H1 (cell line): ENCODE results near the gene NOVA1. TPM values are rescaled to one million over a fixed set of nuclear protein-coding genes. Genes with fewer than 3 reads are reported as not detected.

Experiments used
- CTCF ChIA-PET: fragments of 300-600 bp; sonication (Branson Sonifier 250); formaldehyde crosslinking; loops from one replicate; lab custom pipeline; 2021; ENCODE audit not compliant: partially characterized antibody; lab: Charles Lee
- POLR2A ChIA-PET: fragments of 300-600 bp; sonication (Branson Sonifier 250); formaldehyde crosslinking; loops from one replicate; lab custom pipeline; 2021; ENCODE audit warnings: inconsistent platforms; ENCODE audit not compliant: partially characterized antibody; lab: Charles Lee
- DNase-seq, 2 experiments: peaks; one replicate each; pipeline versions ENCODE4 v3.0.0 to v3.0.0-alpha.2; 2010 to 2022; ENCODE audit warnings: low spot score in 2 of 2, low read depth in 1 of 2, mixed read lengths in 1 of 2
- FAIRE-seq: peaks from 2 replicates; lab custom pipeline; 2011; peaks lifted over from hg19 to GRCh38; lab: Jason Lieb, UNC
- H2AFZ ChIP-seq: 2 replicates; pipeline ENCODE4 v1.8.1; 2012; ENCODE audit warnings: low read length, inconsistent platforms
- H2AK5ac ChIP-seq: 2 replicates; pipeline ENCODE4 v1.6.1; 2013; ENCODE audit warnings: low read depth, low read length
- H2BK120ac ChIP-seq: replicated peaks from 2 replicates; pipeline ENCODE3; 2013; ENCODE audit warnings: low read depth, low read length, inconsistent platforms
- H2BK12ac ChIP-seq: 2 replicates; pipeline ENCODE4 v1.6.1; 2013; ENCODE audit warnings: low read depth, low read length
- H2BK15ac ChIP-seq: 2 replicates; pipeline ENCODE4 v1.6.1; 2013; ENCODE audit warnings: low read length
- H2BK20ac ChIP-seq: 2 replicates; pipeline ENCODE4 v1.6.1; 2013; ENCODE audit warnings: low read length
- H2BK5ac ChIP-seq: 2 replicates; pipeline ENCODE4 v1.6.1; 2013; ENCODE audit warnings: low read depth, low read length
- H3K14ac ChIP-seq: 2 replicates; pipeline ENCODE4 v1.6.1; 2013; ENCODE audit warnings: inconsistent platforms; ENCODE audit not compliant: insufficient read length
- H3K18ac ChIP-seq: 2 replicates; pipeline ENCODE4 v1.6.1; 2013; ENCODE audit warnings: low read length; ENCODE audit errors: extremely low read depth
- H3K23ac ChIP-seq: 2 replicates; pipeline ENCODE4 v1.6.1; 2013; ENCODE audit warnings: inconsistent platforms; ENCODE audit not compliant: insufficient read length
- H3K23me2 ChIP-seq: 2 replicates; pipeline ENCODE4 v1.6.1; 2013; ENCODE audit warnings: low read depth, low read length
- H3K27ac ChIP-seq: 2 replicates; pipeline ENCODE4 v1.6.1; 2011; ENCODE audit warnings: low read depth, low read length, inconsistent platforms
- H3K27me3 ChIP-seq, 4 experiments: replicated peaks in 1 of 4; 1 replicate in 1 of 4; 2 replicates in 3 of 4; pipeline versions ENCODE4 v1.6.1 to v1.8.1; 2011 to 2013; ENCODE audit warnings: low read length in 3 of 4, mild to moderate bottlenecking in 3 of 4, inconsistent platforms in 2 of 4, mixed read lengths in 2 of 4, moderate library complexity in 1 of 4; ENCODE audit not compliant: control insufficient read depth in 3 of 4, insufficient read depth in 3 of 4; ENCODE audit errors: extremely low read depth in 1 of 4
- H3K36me3 ChIP-seq, 4 experiments: 2 replicates each; pipeline versions ENCODE4 v1.6.1 to v1.8.1; 2011 to 2013; ENCODE audit warnings: mild to moderate bottlenecking in 4 of 4, low read length in 3 of 4, moderate library complexity in 2 of 4, control low read depth in 1 of 4, inconsistent platforms in 1 of 4; ENCODE audit not compliant: insufficient read depth in 4 of 4, control insufficient read depth in 2 of 4
- H3K4ac ChIP-seq: replicated peaks from 2 replicates; pipeline ENCODE3; 2013; ENCODE audit warnings: low read length, low read depth, mixed read lengths, inconsistent platforms; ENCODE audit not compliant: insufficient read length
- H3K4me1 ChIP-seq, 4 experiments: replicated peaks in 1 of 4; 1 replicate in 1 of 4; 2 replicates in 3 of 4; pipeline versions ENCODE4 v1.6.1 to v1.8.1; 2011 to 2013; ENCODE audit warnings: low read length in 3 of 4, inconsistent platforms in 2 of 4, mixed read lengths in 1 of 4; ENCODE audit not compliant: insufficient read depth in 4 of 4, control insufficient read depth in 3 of 4
- H3K4me2 ChIP-seq, 2 experiments: 2 replicates each; pipeline versions ENCODE4 v1.6.1 to v1.8.1; 2011 to 2013; ENCODE audit warnings: low read depth in 2 of 2, low read length in 2 of 2, control low read depth in 1 of 2, inconsistent platforms in 1 of 2, mild to moderate bottlenecking in 1 of 2; ENCODE audit not compliant: insufficient read depth in 1 of 2
- H3K4me3 ChIP-seq, 4 experiments: fragments of 200-600, 300-600 bp in 1 of 4; sonication (generic), shearing (Covaris generic), sonication (Bioruptor Twin) in 1 of 4; 2 replicates each; pipeline versions ENCODE4 v1.5.1 to v1.8.1; 2011 to 2016; ENCODE audit warnings: low read length in 4 of 4, low read depth in 3 of 4, control low read depth in 2 of 4, inconsistent platforms in 2 of 4, mild to moderate bottlenecking in 2 of 4, mixed read lengths in 1 of 4, moderate library complexity in 1 of 4; ENCODE audit not compliant: insufficient read depth in 2 of 4; ENCODE audit errors: extremely low read depth in 1 of 4
- H3K56ac ChIP-seq: replicated peaks from 2 replicates; pipeline ENCODE3; 2013; ENCODE audit warnings: low read depth, mild to moderate bottlenecking, mixed read lengths, low read length, inconsistent platforms; ENCODE audit not compliant: insufficient read length
- H3K79me1 ChIP-seq: 2 replicates; pipeline ENCODE4 v1.6.1; 2013; ENCODE audit warnings: low read depth, low read length, control low read depth
- H3K79me2 ChIP-seq, 2 experiments: 2 replicates each; pipeline versions ENCODE4 v1.6.1 to v1.8.1; 2012 to 2013; ENCODE audit warnings: low read length in 2 of 2, mild to moderate bottlenecking in 2 of 2, inconsistent platforms in 1 of 2; ENCODE audit not compliant: insufficient read depth in 2 of 2, control insufficient read depth in 1 of 2
- H3K9ac ChIP-seq, 4 experiments: replicated peaks in 1 of 4; 1 replicate in 1 of 4; 2 replicates in 3 of 4; pipeline versions ENCODE4 v1.6.1 to v1.8.1; 2011 to 2013; ENCODE audit warnings: low read depth in 3 of 4, low read length in 3 of 4, control low read depth in 2 of 4, mild to moderate bottlenecking in 2 of 4, moderate library complexity in 2 of 4, inconsistent platforms in 1 of 4; ENCODE audit errors: extremely low read depth in 1 of 4
- H3K9me3 ChIP-seq, 2 experiments: 2 replicates each; pipeline versions ENCODE4 v1.6.1 to v1.8.1; 2012 to 2013; ENCODE audit warnings: mild to moderate bottlenecking in 2 of 2, moderate library complexity in 2 of 2, control low read depth in 1 of 2, inconsistent platforms in 1 of 2, low read depth in 1 of 2, low read length in 1 of 2, mixed read lengths in 1 of 2; ENCODE audit not compliant: insufficient read depth in 2 of 2
- H4K20me1 ChIP-seq, 2 experiments: replicated peaks in 1 of 2; 2 replicates each; pipeline versions ENCODE3 to v1.8.1; 2011 to 2013; ENCODE audit warnings: inconsistent platforms in 2 of 2, low read length in 2 of 2, mild to moderate bottlenecking in 1 of 2; ENCODE audit not compliant: insufficient read depth in 2 of 2, control insufficient read depth in 1 of 2
- H4K5ac ChIP-seq: 2 replicates; pipeline ENCODE4 v1.6.1; 2013; ENCODE audit warnings: low read length, low read depth, mixed read lengths, inconsistent platforms; ENCODE audit not compliant: insufficient read length
- H4K8ac ChIP-seq: 2 replicates; pipeline ENCODE4 v1.8.0; 2013; ENCODE audit warnings: mild to moderate bottlenecking, moderate library complexity, low read length, inconsistent platforms; ENCODE audit not compliant: insufficient read depth; ENCODE audit errors: extremely low read depth
- H4K91ac ChIP-seq: replicated peaks from 2 replicates; pipeline ENCODE3; 2013; ENCODE audit warnings: low read length, mixed read lengths, inconsistent platforms; ENCODE audit not compliant: insufficient read length
- BACH1 ChIP-seq: IDR thresholded peaks from 2 replicates; pipeline ENCODE4 v1.6.1; 2012; ENCODE audit warnings: low read length, improper control_type of control experiment
- CHD2 ChIP-seq: IDR thresholded peaks from 2 replicates; pipeline ENCODE4 v1.6.1; 2012; ENCODE audit warnings: low read length, improper control_type of control experiment
- CREB1 ChIP-seq: IDR thresholded peaks from 2 replicates; pipeline ENCODE4 v1.6.1; 2012; ENCODE audit warnings: inconsistent platforms
- EGR1 ChIP-seq: IDR thresholded peaks from 2 replicates; pipeline ENCODE4 v1.6.1; 2011; ENCODE audit warnings: low read depth, low read length, borderline replicate concordance
- EP300 ChIP-seq, 2 experiments: IDR thresholded peaks; 1 replicate in 1 of 2; 2 replicates in 1 of 2; pipeline ENCODE4 v1.6.1; 2011 to 2012; ENCODE audit warnings: low read depth in 2 of 2, low read length in 2 of 2, mild to moderate bottlenecking in 2 of 2, borderline replicate concordance in 1 of 2, inconsistent platforms in 1 of 2, moderate library complexity in 1 of 2
- KDM4A ChIP-seq: IDR thresholded peaks from one replicate; pipeline ENCODE4 v1.7.1; 2012; ENCODE audit warnings: low read depth, mild to moderate bottlenecking, moderate library complexity, low read length, inconsistent platforms; ENCODE audit not compliant: severe bottlenecking
- NRF1 ChIP-seq: IDR thresholded peaks from 2 replicates; pipeline ENCODE4 v1.6.1; 2011; ENCODE audit warnings: mild to moderate bottlenecking, low read depth, low read length, improper control_type of control experiment
- POLR2A ChIP-seq, 2 experiments: IDR thresholded peaks; 1 replicate in 1 of 2; 2 replicates in 1 of 2; pipeline ENCODE4 v1.6.1; 2011; ENCODE audit warnings: low read depth in 2 of 2, low read length in 2 of 2, mild to moderate bottlenecking in 2 of 2; ENCODE audit errors: control extremely low read depth in 1 of 2
- POLR2AphosphoS5 ChIP-seq: IDR thresholded peaks from 2 replicates; pipeline ENCODE4 v1.6.1; 2011; ENCODE audit warnings: low read depth, low read length
- SIRT6 ChIP-seq: IDR thresholded peaks from one replicate; pipeline ENCODE4 v1.7.1; 2012; ENCODE audit warnings: low read length, inconsistent platforms
- SP1 ChIP-seq: IDR thresholded peaks from 2 replicates; pipeline ENCODE4 v1.6.1; 2011; ENCODE audit warnings: low read depth, low read length
- SP2 ChIP-seq: IDR thresholded peaks from 2 replicates; pipeline ENCODE4 v1.6.1; 2012; ENCODE audit warnings: mild to moderate bottlenecking, low read length, inconsistent platforms
- TBP ChIP-seq: IDR thresholded peaks from 2 replicates; pipeline ENCODE4 v1.6.1; 2011; ENCODE audit warnings: low read depth, low read length, improper control_type of control experiment
- WGBS, 2 experiments: shearing (Covaris generic) in 1 of 2; methylation state at CpG; one replicate each; pipeline versions ENCODE4 v1.1.6 to v1.1.7; 2013 to 2015; ENCODE audit warnings: low lambda C conversion rate in 2 of 2, mixed read lengths in 2 of 2, inconsistent platforms in 1 of 2, low coverage in 1 of 2, missing lambda C conversion rate in 1 of 2; ENCODE audit not compliant: insufficient replicate concordance in 2 of 2, insufficient coverage in 1 of 2, insufficient read length in 1 of 2; ENCODE audit errors: extremely low coverage in 1 of 2, missing lambda C conversion rate in 1 of 2; 5-methylcytosine and 5-hydroxymethylcytosine counted together
- polyA plus RNA-seq, 7 experiments: library from polyadenylated mRNA; depleted of rRNA in 3 of 7; stranded (reverse) in 5 of 7; unstranded in 2 of 7; fragments of >200 nt in 5 of 7; fragments of 200-250 nt in 2 of 7; gene quantifications; 1 replicate in 5 of 7; 2 replicates in 1 of 7; 4 replicates in 1 of 7; pipeline versions ENCODE4 v1.2.1 to v1.2.3, GENCODE V29; 2011 to 2013; ENCODE audit warnings: missing spikeins in 2 of 7, mixed read lengths in 2 of 7
- total RNA-seq: library from RNA; stranded (reverse); fragmentation: NEBNext Ultra II Directional; extraction: Animal tissue kit (Norgen Biotek cat#: 25700); gene quantifications from 2 replicates; pipeline ENCODE4 v1.2.1, GENCODE V29; 2021
- TF ChIP-seq, protein P1 (sequence below): IDR thresholded peaks from 2 replicates; pipeline ENCODE4 v1.6.1; 2011; ENCODE audit warnings: low read depth, mild to moderate bottlenecking, low read length; ENCODE audit not compliant: insufficient read depth

The NOVA1 gene
- total and polyA plus RNA-seq, 2 of the 8 experiments (the other 6 are each of a cell fraction or from before 2014, with no cell fraction given), result 6.8 to 12.7 TPM

DNA sequence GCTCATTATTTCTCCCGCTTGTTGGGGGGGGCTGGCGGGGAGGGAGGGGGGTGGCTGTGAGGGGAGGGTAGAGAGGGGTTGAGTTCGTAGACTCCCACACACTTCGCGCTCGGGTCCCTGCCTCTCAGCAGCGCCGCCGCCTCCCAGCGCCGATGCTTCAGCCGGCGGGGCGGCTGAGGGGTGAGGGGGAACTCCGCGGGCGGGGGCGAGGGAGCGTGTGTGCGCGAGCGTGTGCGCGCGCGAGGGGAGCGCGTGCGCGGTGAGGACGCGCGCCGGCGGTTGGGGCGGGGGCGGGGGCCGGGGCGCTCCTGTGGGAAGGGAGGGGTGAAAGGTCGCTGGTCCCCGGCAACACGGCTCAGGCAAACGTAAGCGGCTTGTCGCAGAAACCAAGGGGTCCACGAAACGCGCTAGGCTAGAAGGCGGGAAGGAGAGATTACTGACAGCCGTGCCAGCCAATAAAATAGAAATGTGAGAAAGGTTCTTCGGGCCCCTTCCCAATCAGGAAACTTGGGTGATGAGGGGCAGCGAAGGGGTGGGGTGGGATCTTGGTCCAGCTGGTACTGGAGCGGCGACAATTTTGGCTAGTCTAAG lies 343 bp upstream of the NOVA1 start:
- Histone ChIP-seq H3K4me1 (peaks cover 0 to 6% (median 0%) of the 10 kb centered on the region in 4 experiments; a peak in 1 of 7 replicates), H3K23me2 (peaks cover 8% of the 10 kb centered on the region; the same call in 1 of the 2 replicates), H4K8ac (no peak overlapping the region), H3K23ac (no peak overlapping the region), H2BK20ac (no peak overlapping the region), H3K27me3 (no peaks in the 10 kb centered on the region), H2BK12ac (no peak overlapping the region), H3K14ac (no peak overlapping the region), H4K20me1 (no peaks in the 10 kb centered on the region), H3K4ac (no peak overlapping the region), H4K5ac (no peak overlapping the region), H3K79me1 (no peaks in the 10 kb centered on the region), H4K91ac (no peak overlapping the region), H3K9me3 (no peaks in the 10 kb centered on the region), H3K9ac (peak overlapping the region in 3 of 4 experiments; percentile 5 to 79 (median 76); a peak in 4 of 7 replicates), H2BK5ac (no peak overlapping the region), H2AFZ (peak overlapping the region; percentile 95), H2BK15ac (no peak overlapping the region), H3K56ac (no peak overlapping the region), H2AK5ac (no peak overlapping the region), H3K18ac (no peak overlapping the region), H3K36me3 (no peaks in the 10 kb centered on the region; a peak in 1 of 8 replicates), H3K4me2 (peak overlapping the region; percentile 88), H2BK120ac (no peak overlapping the region), H3K79me2 (peaks cover 0 to 12% of the 10 kb centered on the region in 2 experiments; a peak in 2 of 4 replicates), H3K4me3 (peak overlapping the region; percentile 71 to 99 (median 88)), H3K27ac (no peak overlapping the region)
- ChIA-PET CTCF (no interaction called here), POLR2A (interaction anchor here (0.8 kb wide), 1 partner anchor 95 kb away, joined by 3 read pairs; no protein-coding TSS in a partner anchor)
- 5% methylated on average over 6 of the region's 54 CpGs; no CpG with 5 or more reads in 1 of the 2 experiments for WGBS, 2 experiments
- FAIRE-seq (peak; percentile 66), DNase-seq (peak; percentile 87 to 96)
- TF ChIP-seq BACH1, result no peak
- peak; percentile 88 for TF ChIP-seq CHD2
- peak; percentile 61 for TF ChIP-seq POLR2AphosphoS5
- TF ChIP-seq EP300 (IDR thresholded peaks at IDR 0.05; ENCODE audit: borderline replicate concordance in 1 of 2, low read depth in 2 of 2, low read length in 2 of 2), result no peak
- no peak for TF ChIP-seq TBP
- no peak for TF ChIP-seq SIRT6
- TF ChIP-seq, protein P1, sequence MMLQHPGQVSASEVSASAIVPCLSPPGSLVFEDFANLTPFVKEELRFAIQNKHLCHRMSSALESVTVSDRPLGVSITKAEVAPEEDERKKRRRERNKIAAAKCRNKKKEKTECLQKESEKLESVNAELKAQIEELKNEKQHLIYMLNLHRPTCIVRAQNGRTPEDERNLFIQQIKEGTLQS, result no peak
- peak; percentile 39; the same call in 1 of the 2 replicates for TF ChIP-seq CREB1
- peak; percentile 97 for TF ChIP-seq SP1
- TF ChIP-seq EGR1, result peak; percentile 47; the same call in 1 of the 2 replicates
- peak in 1 of 2 experiments; percentile 62; a peak in 1 of 3 replicates for TF ChIP-seq POLR2A (IDR thresholded peaks at IDR 0.05; ENCODE audit: control extremely low read depth in 1 of 2, low read depth in 2 of 2, low read length in 2 of 2)
- peak; percentile 9 for TF ChIP-seq KDM4A
- peak; percentile 66 for TF ChIP-seq SP2
- peak; percentile 40; the same call in 1 of the 2 replicates for TF ChIP-seq NRF1
